HEK293 (cell line): Measurements from ENCODE around the gene DNAJA3.
A peak's percentile ranks its signal among the peaks of the same experiment; 100 is the strongest.

Experiments
- CTCF ChIA-PET: fragments of 350-600 bp; formaldehyde crosslinking; extraction: SDS; loops from one replicate; lab custom pipeline; 2021; ENCODE audit warnings: antibody characterized with exemption; lab: Yijun Ruan, JAX
- POLR2A ChIA-PET: fragments of 300-600 bp; formaldehyde crosslinking; extraction: SDS; loops from one replicate; lab custom pipeline; 2020; ENCODE audit warnings: antibody characterized with exemption, inconsistent platforms; lab: Yijun Ruan, JAX
- H3K27ac ChIP-seq: fragments of 200-500 bp; sonication (Bioruptor generic); 2 replicates; pipeline ENCODE4 v1.5.1; 2014; ENCODE audit warnings: low read depth, low read length, control low read depth, inconsistent platforms; ENCODE audit errors: extremely low read depth
- H3K36me3 ChIP-seq, 2 experiments: fragments of 200-500 bp in 1 of 2; sonication (Bioruptor generic) in 1 of 2; 1 replicate in 1 of 2; 2 replicates in 1 of 2; pipeline ENCODE4 v1.5.1; 2014 to 2017; ENCODE audit warnings: inconsistent platforms in 2 of 2, low read length in 2 of 2; ENCODE audit not compliant: control insufficient read depth in 2 of 2, insufficient read depth in 1 of 2
- H3K4me1 ChIP-seq: fragments of 200-500 bp; sonication (Bioruptor generic); 2 replicates; pipeline ENCODE4 v1.5.1; 2014; ENCODE audit warnings: mild to moderate bottlenecking, low read length, inconsistent platforms; ENCODE audit not compliant: control insufficient read depth, insufficient read depth
- H3K4me3 ChIP-seq: 2 replicates; pipeline ENCODE4 v1.5.1; 2011; ENCODE audit warnings: low read depth, mild to moderate bottlenecking, control low read depth, low read length, moderate library complexity
- H3K9me3 ChIP-seq: fragments of 200-500 bp; sonication (Bioruptor generic); 2 replicates; pipeline ENCODE4 v1.5.1; 2014; ENCODE audit warnings: low read depth, low read length, inconsistent platforms; ENCODE audit not compliant: control insufficient read depth, insufficient read depth
- GLIS1 ChIP-seq: fragments of 450-650 bp; formaldehyde crosslinking; IDR thresholded peaks from 2 replicates; pipeline ENCODE4 v1.5.1; 2016; ENCODE audit warnings: missing biosample characterization, missing genetic modification characterization
- KLF1 ChIP-seq: fragments of 450-650 bp; formaldehyde crosslinking; IDR thresholded peaks from 2 replicates; pipeline ENCODE4 v1.5.1; 2016; ENCODE audit warnings: missing biosample characterization, missing genetic modification characterization
- MEIS1 ChIP-seq: sonication (generic); formaldehyde crosslinking; IDR thresholded peaks from 2 replicates; pipeline ENCODE4 v1.8.1; 2022; ENCODE audit warnings: missing genetic modification reagents, mild to moderate bottlenecking, borderline replicate concordance
- OSR2 ChIP-seq: fragments of 450-650 bp; formaldehyde crosslinking; IDR thresholded peaks from 2 replicates; pipeline ENCODE4 v1.5.1; 2016; ENCODE audit warnings: missing biosample characterization, missing genetic modification characterization
- PATZ1 ChIP-seq: fragments of 450-650 bp; formaldehyde crosslinking; IDR thresholded peaks from 2 replicates; pipeline ENCODE4 v1.5.1; 2016; ENCODE audit warnings: missing biosample characterization, missing genetic modification characterization
- REST ChIP-seq: fragments of 450-650 bp; formaldehyde crosslinking; IDR thresholded peaks from 2 replicates; pipeline ENCODE4 v1.5.1; 2016; ENCODE audit warnings: missing biosample characterization, missing genetic modification characterization
- ZBTB7A ChIP-seq: fragments of 450-650 bp; formaldehyde crosslinking; IDR thresholded peaks from 2 replicates; pipeline ENCODE4 v1.5.1; 2016; ENCODE audit warnings: low read depth, missing biosample characterization, missing genetic modification characterization
- ZBTB8A ChIP-seq: fragments of 450-650 bp; formaldehyde crosslinking; IDR thresholded peaks from 2 replicates; pipeline ENCODE4 v1.5.1; 2016; ENCODE audit warnings: missing biosample characterization, missing genetic modification characterization
- ZNF10 ChIP-seq: fragments of 450-650 bp; formaldehyde crosslinking; IDR thresholded peaks from 2 replicates; pipeline ENCODE4 v1.5.1; 2017; ENCODE audit warnings: missing biosample characterization, missing genetic modification characterization
- ZNF138 ChIP-seq: fragments of 450-650 bp; formaldehyde crosslinking; IDR thresholded peaks from 2 replicates; pipeline ENCODE4 v1.5.1; 2016; ENCODE audit warnings: missing biosample characterization, missing genetic modification characterization, borderline replicate concordance
- ZNF292 ChIP-seq: fragments of 450-650 bp; formaldehyde crosslinking; IDR thresholded peaks from 2 replicates; pipeline ENCODE4 v1.5.1; 2016; ENCODE audit warnings: low read depth, missing biosample characterization, missing genetic modification characterization, borderline replicate concordance
- ZNF302 ChIP-seq: fragments of 450-650 bp; formaldehyde crosslinking; IDR thresholded peaks from 2 replicates; pipeline ENCODE4 v1.5.1; 2016; ENCODE audit warnings: missing biosample characterization, missing genetic modification characterization, low read depth
- ZNF404 ChIP-seq: fragments of 450-650 bp; formaldehyde crosslinking; IDR thresholded peaks from 2 replicates; pipeline ENCODE4 v1.5.1; 2017; ENCODE audit warnings: missing biosample characterization, missing genetic modification characterization
- ZNF501 ChIP-seq: fragments of 450-650 bp; formaldehyde crosslinking; IDR thresholded peaks from 2 replicates; pipeline ENCODE4 v1.5.1; 2016; ENCODE audit warnings: missing biosample characterization, missing genetic modification characterization
- ZNF518A ChIP-seq: fragments of 450-650 bp; formaldehyde crosslinking; conservative IDR thresholded peaks from 2 replicates; pipeline ENCODE4 v1.5.1; 2016; ENCODE audit warnings: low read depth, missing biosample characterization, missing genetic modification characterization
- ZNF555 ChIP-seq: fragments of 450-650 bp; formaldehyde crosslinking; conservative IDR thresholded peaks from 2 replicates; pipeline ENCODE4 v1.5.1; 2017; ENCODE audit warnings: missing biosample characterization, mild to moderate bottlenecking, missing genetic modification characterization, inconsistent platforms
- ZNF585B ChIP-seq: fragments of 450-650 bp; formaldehyde crosslinking; IDR thresholded peaks from 2 replicates; pipeline ENCODE4 v1.5.1; 2016; ENCODE audit warnings: missing biosample characterization, missing genetic modification characterization
- ZNF707 ChIP-seq: fragments of 450-650 bp; formaldehyde crosslinking; IDR thresholded peaks from 2 replicates; pipeline ENCODE4 v1.5.1; 2016; ENCODE audit warnings: missing biosample characterization, missing genetic modification characterization
- ZNF777 ChIP-seq: fragments of 450-650 bp; formaldehyde crosslinking; IDR thresholded peaks from 2 replicates; pipeline ENCODE4 v1.5.1; 2017; ENCODE audit warnings: missing biosample characterization, missing genetic modification characterization, borderline replicate concordance
- TF ChIP-seq, protein P1 (sequence below): fragments of 450-650 bp; formaldehyde crosslinking; IDR thresholded peaks from 2 replicates; pipeline ENCODE4 v1.5.1; 2016; ENCODE audit warnings: missing biosample characterization, missing genetic modification characterization

DNAJA3 gene

GRCh38 chr16:4402439-4403132, 23.1 kb upstream of the DNAJA3 start (continued):
- no peak for TF ChIP-seq ZNF555 (tag by site-specific recombination)
- TF ChIP-seq PATZ1, result peak; percentile 73; the same call in 1 of the 2 replicates
- peak; percentile 82; the same call in 1 of the 2 replicates for TF ChIP-seq ZNF501
- TF ChIP-seq ZNF585B, result no peak
- no peak for TF ChIP-seq ZNF777 (tag by site-specific recombination)
- peak; percentile 77 for TF ChIP-seq ZNF10 (tag by site-specific recombination)
- no peak for TF ChIP-seq GLIS1 (tag by site-specific recombination)
- no peak for TF ChIP-seq OSR2
- TF ChIP-seq KLF1 (tag by site-specific recombination), result peak; percentile 78
- TF ChIP-seq ZNF404 (tag by site-specific recombination), result no peak
- TF ChIP-seq ZBTB8A (tag by site-specific recombination), result peak; percentile 66
- no peak for TF ChIP-seq ZNF707 (tag by site-specific recombination)
- TF ChIP-seq ZNF292 (tag by site-specific recombination), result no peak
- no peak for TF ChIP-seq ZNF302 (tag by site-specific recombination)
- TF ChIP-seq, protein P1, sequence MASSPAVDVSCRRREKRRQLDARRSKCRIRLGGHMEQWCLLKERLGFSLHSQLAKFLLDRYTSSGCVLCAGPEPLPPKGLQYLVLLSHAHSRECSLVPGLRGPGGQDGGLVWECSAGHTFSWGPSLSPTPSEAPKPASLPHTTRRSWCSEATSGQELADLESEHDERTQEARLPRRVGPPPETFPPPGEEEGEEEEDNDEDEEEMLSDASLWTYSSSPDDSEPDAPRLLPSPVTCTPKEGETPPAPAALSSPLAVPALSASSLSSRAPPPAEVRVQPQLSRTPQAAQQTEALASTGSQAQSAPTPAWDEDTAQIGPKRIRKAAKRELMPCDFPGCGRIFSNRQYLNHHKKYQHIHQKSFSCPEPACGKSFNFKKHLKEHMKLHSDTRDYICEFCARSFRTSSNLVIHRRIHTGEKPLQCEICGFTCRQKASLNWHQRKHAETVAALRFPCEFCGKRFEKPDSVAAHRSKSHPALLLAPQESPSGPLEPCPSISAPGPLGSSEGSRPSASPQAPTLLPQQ (tag by site-specific recombination), result 0 out of 2 replicates have a peak, but pooled peaks have one; percentile 49
- TF ChIP-seq REST (tag by site-specific recombination), result peak; percentile 49; the same call in 1 of the 2 replicates
- TF ChIP-seq MEIS1 (CRISPR knock-in tag), result no peak

DNA sequence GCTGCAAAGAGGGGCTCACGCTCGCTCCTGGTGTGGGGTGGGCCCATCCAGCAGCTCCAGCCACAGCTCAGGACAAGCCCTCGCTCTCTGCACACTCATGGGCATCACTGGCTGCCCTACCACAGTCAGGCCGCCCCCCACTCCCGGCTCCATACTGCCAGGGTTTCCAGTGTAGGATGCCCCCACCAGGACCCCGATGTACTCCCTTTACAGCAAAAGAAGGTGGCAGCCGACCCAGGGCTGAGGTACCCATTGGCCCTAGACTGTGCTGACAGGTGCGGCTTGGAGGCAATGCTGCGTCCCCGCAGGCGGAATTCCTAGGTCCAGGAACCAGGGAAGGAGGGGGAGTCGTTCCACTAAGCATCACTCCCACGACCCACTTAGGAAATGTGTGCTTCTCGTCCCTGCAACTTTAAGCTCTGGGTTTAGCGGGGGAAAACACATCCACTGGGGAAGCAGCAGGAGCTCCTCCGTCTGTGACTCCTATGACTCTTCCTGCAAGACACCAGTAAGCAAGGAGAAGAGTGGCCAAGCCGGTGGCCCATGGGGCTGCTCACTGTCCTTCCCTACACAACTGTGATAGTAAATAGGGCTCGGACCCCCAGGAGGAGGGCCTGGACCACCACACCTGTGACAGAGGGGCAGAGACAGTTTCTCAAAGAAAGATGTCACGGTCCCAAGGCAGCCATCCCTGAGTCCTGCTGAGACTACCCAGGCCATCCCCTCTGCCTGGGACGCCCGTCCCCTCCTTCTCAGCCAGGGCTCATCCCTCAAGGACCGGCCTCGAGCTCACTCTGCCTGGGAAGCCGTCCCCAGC, 22.3 kb upstream of the DNAJA3 start:
- Histone ChIP-seq H3K4me1 (no peaks in the 10 kb centered on the region), H3K36me3 (peaks cover 5 to 60% of the 10 kb centered on the region in 2 experiments; a peak in 2 of 3 replicates), H3K27ac (no peak overlapping the region), H3K4me3 (no peak overlapping the region), H3K9me3 (no peaks in the 10 kb centered on the region)
- ChIA-PET CTCF (interaction anchor here (0.5 to 7.4 kb wide), 69 partner anchors 8 to 876 kb away, joined by 3 to 135 read pairs (median 6); partner anchors contain the start of genes CORO7 and PAM16), POLR2A (interaction anchor here (0.9 to 1.7 kb wide), 3 partner anchors 10 to 34 kb away, joined by 3 to 6 read pairs (median 3); no protein-coding TSS in a partner anchor)
- no peak for TF ChIP-seq ZNF518A
- no peak for TF ChIP-seq ZNF138 (tag by site-specific recombination)
- 0 out of 2 replicates have a peak, but pooled peaks have one; percentile 1 for TF ChIP-seq ZBTB7A (tag by site-specific recombination)
- TF ChIP-seq, all 188 proteins: peak for 1
